HG03439 (cell line): Measurements from ENCODE around the gene LSP1.

Source experiments
- ATAC-seq: cut with Tn5 transposase; IDR thresholded peaks from one replicate; pipeline ENCODE4 v1.9.1; 2021; ENCODE audit warnings: mild to moderate bottlenecking, moderate library complexity; ENCODE audit not compliant: unreplicated experiment

LSP1 gene

GRCh38 chr11:1888347-1888753 lies 35.5 kb downstream of the LSP1 start:
- no peak for ATAC-seq

DNA sequence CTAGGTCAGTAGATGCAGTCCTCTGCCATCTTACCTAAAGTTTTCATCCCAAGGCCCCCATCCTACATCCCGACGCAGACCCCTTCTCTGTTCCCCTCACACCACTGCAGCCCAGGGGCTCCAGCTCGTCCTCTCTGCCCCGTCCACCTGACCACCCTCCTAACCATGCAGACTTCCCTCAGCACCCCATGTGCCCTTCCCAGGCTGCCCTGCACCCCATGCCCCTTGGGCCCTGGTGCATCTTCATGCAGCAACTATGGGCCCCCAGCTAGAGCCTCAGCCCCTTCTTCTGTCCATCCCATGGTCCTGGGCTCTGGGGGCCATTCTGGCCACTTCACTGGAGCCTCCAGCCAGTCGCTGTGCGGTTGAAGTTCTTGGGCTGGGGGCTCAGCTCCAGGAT lies 35.9 kb downstream of the LSP1 start:
- ATAC-seq = no peak

DNA sequence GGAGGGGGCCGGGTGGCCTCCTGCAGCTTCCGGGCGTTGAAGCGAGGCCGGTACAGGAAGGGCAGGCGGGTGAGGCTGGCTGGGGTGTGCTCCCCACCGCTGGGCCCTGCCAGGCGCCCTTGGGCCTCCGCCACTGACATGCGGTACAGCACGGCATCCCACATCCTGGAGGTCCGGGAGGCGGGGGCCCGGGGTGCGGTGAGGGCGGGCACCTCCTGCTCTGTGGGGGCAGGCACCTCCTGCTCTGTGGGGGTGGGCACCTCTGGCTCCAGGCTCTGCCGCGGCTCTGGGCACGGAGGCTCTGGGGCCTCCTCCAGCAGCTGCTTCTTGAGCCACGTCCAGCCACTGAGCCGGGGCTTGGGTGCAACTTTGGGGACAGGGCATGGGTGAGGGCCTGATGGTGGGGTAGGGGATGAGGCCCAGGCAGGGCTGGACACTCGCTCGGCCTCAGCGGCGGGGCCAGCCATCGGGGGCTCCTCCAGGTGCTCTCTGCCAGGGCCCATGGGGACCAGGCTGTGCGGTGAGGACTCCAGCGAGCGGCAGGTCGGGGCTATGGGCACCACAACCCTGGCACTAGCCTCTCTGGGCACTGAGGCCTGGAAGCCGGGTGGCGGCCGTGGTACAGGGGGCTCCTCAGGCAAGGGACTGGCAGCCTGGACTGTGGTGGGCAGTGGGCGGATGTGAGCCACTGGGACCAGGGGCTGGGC lies 36.5 kb downstream of the LSP1 start:
- ATAC-seq = no peak

DNA sequence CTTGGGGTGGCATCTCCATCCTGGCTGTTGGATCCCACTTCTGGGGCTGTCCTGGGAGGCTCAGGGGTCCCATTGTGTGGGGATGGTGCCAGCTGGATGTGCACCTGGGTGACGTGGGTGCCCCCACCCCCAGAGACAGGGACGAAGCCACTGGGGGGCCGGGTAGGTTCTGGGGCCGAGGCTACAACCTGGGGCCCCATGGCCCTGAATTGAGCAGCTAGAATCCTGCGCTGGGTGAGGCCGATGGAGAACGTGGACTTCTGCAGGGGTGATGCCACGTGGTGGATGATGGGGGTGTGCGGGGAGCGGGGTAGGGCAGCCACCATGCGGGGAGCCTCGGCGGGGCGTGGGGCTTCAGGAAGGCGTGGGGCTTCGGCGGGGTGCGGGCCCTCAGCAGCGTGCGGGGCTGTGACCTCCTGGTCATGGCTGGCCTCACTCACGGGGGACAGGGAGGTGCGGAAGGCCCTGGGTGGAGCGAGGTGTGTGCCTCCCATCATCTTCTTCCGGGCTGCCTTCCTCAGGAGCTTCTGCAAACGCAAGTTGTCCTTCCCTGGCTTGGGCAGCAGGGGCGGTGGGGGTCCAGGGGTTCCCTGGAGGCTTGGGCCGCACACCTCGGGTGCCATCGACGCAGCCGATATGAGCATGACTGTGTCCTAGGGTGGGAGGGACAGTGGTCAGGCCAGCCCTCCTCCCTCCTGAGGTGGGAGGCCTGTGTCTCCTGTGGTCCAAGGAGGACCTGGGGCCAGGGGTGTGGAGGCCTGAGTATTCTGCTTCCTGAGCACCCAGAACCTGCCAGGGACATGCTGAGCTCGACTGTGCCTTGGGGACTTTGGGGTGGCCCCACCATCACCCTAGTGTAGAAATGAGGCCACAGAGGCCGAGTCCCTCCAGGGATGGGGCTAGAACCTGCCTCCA lies 37.3 kb downstream of the LSP1 start:
- no peak for ATAC-seq

DNA sequence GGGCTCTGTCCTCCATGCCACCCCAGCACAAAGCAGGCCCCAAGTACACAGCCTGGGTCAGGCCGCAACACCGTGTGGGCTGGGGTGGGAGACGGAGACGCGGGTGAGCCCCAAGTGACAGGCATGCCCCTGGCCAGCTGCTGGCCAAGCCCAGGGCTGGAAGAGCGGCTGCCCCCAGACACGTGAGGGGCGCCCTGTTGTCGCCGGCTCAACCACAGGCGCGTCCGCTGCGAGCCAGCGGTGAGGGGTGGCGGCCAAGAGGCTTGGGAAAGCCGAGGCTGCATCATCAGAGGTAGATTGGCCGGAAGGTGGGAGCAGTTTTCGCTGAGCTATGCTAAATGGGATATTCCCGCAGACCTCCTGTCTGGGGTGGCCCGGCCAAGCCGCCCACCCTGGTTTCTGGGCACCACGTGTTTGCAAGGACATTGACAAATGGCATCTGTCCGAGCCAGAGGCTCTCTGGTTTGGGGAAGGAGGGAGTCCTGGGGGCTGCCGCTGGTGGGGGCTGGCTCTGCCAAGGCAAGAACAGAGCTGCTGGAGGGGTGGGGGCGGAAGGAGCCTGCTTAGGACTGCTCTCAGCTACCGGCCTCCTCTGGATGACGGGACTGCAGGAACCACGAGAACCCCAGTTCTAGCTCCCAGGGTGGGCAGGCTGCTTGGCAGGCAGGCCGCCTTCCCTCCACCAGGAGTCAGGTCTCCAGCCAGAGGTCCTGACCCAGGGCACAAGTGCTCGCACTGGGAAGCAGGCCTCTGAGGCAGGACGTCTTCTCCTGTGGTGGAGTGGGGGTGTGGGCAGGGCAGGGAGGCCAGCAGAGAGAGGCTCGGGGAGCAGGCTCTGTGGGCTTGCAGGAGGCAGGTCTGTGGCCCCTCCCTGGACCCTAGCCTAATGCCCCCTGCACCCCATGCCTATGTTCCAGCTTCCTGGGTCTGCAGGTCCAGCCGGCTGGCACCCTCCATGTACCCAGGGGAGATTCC lies 38.3 kb downstream of the LSP1 start:
- ATAC-seq = no peak

GRCh38 chr11:1891831-1892115 lies 38.9 kb downstream of the LSP1 start, which contains the start of gene PRR33:
TSS of gene PRR33 (minus strand) at chr11:1891895. CDS start at chr11:1890584, 1,311 bp downstream.
- ATAC-seq = no peak

DNA sequence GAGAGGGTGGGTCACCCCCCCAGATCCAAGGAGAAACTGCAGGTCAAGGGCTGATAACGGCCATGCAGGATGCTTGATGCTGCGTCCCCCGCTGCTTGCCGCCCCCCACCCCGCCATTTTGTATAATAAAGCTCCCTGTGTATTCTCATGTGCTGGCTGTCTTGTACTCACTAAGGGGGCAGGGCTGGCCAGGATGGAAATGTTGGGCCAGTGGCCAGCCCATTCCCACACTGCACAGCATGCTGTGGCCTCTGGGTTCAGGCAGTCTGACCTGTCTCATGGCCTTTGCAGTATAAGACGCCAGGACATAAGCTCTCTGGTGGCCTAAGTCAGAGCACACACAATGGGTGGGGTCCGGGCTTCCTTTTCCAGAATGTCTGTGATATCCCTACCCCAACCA lies 39.2 kb downstream of the LSP1 start:
- ATAC-seq = no peak

- no peak for ATAC-seq
These were observed 39.7 kb downstream of the LSP1 start for GRCh38 chr11:1892558-1892957.

DNA sequence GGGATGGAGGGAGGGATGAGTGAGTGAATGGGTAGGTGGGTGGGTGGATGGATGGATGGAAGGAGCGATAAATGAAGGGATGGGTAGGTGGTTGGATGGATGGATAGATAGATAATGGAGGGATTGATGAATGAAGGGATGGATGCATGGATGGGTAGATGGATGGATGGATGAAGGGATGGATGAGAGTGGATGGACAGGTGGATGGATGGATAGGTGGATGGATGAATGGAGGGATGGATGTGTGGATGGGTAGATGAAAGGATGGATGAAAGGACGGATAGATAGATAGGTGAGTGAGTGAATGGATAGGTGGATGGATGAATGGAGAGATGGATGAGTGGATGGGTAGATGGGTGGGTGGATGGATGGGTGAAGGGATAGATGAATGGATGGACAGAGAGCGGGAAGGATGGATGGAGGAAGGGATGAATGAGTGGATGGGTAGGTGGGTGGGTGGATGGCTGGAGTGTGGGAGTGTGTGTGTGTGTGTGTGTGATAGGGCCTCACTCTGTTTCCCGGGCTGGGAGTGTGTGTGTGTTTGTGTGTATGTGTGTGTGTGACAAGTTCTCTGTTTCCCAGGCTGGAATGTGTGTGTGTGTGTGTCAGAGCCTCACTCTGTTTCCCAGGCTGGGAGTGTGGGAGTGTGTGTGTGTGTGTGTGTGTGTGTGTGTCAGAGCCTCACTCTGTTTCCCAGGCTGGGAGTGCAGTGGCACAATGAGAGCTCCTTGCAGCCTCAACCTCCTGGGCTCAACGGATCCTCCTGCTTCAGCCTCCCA lies 40.9 kb downstream of the LSP1 start:
- ATAC-seq = no peak

- ATAC-seq = no peak
These were observed 41.9 kb downstream of the LSP1 start for GRCh38 chr11:1894759-1895158.

GRCh38 chr11:1896468-1896867 lies 43.6 kb downstream of the LSP1 start:
- no peak for ATAC-seq

DNA sequence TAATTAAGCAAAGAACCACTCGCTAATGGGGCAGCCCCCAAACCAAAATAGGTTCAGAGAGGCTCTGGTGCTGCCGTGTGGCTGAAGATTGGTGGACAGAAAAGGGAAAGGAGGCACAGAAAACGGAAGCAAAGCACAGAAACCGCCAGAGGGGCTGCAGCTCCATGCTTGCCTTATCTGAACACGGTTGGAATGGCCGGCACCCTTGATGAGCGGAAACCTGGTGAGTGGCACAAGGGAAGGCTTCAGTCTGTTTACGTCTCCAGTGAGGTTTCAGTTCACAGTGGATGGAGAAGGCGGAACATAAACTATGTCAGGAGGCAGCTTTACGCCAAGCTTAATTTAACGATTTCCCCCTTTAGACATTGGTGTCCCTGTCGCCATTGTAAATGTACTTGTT lies 44.0 kb downstream of the LSP1 start:
- no peak for ATAC-seq

DNA sequence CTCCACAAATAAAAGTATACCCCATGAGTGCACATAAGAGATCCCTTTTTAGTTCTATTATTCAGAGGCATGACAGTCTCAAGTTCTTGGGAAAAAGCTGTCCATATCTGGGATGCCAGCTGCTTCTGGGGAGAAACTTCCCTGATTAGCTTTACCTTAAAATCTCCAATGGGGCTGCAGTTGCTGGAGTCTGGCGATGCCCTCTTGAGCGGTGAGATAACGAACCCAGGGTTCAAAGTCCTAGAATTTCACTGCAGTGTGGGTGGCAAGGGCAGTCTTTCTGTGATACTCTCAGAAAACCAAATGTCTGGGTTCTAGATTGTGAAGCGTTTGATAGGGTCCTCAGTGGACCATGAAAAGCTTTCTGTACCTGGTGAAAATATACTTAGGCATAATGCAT lies 46.2 kb downstream of the LSP1 start:
- no peak for ATAC-seq

DNA sequence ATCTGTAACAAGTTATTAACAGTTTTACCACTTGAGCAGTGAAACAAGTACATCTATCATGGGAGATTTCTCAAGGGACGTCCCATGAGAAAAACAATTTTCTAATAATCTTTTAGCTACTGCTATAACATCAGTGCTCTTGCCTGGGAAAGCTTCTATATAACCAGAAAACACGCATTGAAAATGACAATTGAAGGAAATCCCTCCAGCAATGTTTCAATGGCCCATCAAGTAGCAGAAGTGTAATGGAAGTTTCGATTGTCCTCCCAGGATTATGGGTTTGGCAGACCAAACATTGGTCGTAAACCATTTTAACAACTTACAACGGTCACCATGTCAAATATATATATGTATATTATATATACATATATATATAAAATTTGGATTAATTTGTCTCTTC lies 46.8 kb downstream of the LSP1 start:
- ATAC-seq = no peak

DNA sequence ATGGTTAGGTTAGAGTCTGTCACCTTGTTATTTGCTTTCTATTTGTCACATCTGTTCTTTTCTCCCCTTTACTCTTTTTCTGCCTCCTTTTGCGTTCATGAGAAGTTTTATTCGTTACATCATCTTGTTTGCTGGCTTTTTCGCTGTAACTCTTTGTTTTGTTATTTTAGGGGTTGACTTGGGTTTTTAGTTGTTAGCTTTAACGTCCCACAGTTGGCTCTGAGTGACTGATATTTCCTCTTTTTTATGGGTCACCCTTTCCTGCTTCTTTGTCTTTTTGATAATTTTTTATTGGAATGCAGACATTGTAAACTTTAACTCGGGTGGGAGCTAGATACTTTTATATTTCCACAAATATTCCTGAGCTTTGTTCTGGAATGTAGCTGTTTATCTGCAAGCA lies 53.3 kb downstream of the LSP1 start:
- ATAC-seq = no peak

- no peak for ATAC-seq
These were observed 53.9 kb downstream of the LSP1 start for GRCh38 chr11:1906611-1907423.

GRCh38 chr11:1908618-1909017 lies 55.7 kb downstream of the LSP1 start:
- no peak for ATAC-seq

DNA sequence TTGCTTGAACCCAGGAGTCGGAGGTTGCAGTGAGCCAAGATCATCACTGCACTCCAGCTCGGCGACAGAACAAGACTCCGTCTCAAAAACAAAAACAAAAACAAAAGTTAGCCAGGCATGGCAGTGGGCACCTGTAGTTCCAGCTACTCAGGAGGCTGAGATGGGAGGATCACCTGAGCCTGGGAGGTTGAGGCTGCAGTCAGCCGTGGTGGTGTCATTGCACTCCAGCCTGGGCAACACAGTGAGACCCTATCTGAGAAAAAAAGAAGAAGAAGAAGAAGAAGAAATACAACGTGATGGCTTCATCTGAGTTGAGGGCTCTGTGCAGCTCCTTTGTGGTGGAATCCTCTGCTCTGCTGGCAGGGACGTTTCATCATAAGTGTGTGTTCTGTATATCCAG lies 56.6 kb downstream of the LSP1 start:
- ATAC-seq = no peak

GRCh38 chr11:1912289-1912878 lies 59.5 kb downstream of the LSP1 start:
- ATAC-seq = no peak
